OCI-LY3 (cell line): ENCODE results near the gene UBXN2A.

Experiments
- H2AFZ ChIP-seq: fragments of 200-600, 300-600 bp; shearing (Covaris generic); 2 replicates; pipeline ENCODE4 v1.6.0; 2014; ENCODE audit warnings: antibody characterized with exemption, low read depth, low read length
- H3K27ac ChIP-seq: fragments of 200-600, 300-600 bp; sonication (generic); 2 replicates; pipeline ENCODE4 v1.5.1; 2014; ENCODE audit warnings: mild to moderate bottlenecking, low read length, moderate library complexity, mixed read lengths
- H3K27me3 ChIP-seq: fragments of 200-600, 300-600 bp; sonication (generic); 2 replicates; pipeline ENCODE4 v1.6.1; 2014; ENCODE audit warnings: low read depth, low read length, mixed read lengths
- H3K36me3 ChIP-seq: fragments of 200-600, 300-600 bp; sonication (generic); replicated peaks from 2 replicates; pipeline ENCODE3; 2014; ENCODE audit warnings: low read depth, low read length, mixed read lengths
- H3K4me1 ChIP-seq: fragments of 300-600, 200-600 bp; sonication (generic); 2 replicates; pipeline ENCODE4 v1.6.1; 2014; ENCODE audit warnings: low read length, mixed read lengths
- H3K4me2 ChIP-seq: fragments of 200-600, 300-600 bp; sonication (generic); 2 replicates; pipeline ENCODE4 v1.6.1; 2014; ENCODE audit warnings: low read length, mixed read lengths
- H3K4me3 ChIP-seq: fragments of 300-600, 200-600 bp; sonication (generic); 2 replicates; pipeline ENCODE4 v1.5.1; 2014; ENCODE audit warnings: antibody characterized with exemption, mild to moderate bottlenecking, low read length, moderate library complexity
- H3K79me2 ChIP-seq: fragments of 300-600, 200-600 bp; shearing (Covaris generic); 2 replicates; pipeline ENCODE4 v1.6.1; 2014; ENCODE audit warnings: mild to moderate bottlenecking, low read length, mixed read lengths
- H3K9ac ChIP-seq: fragments of 300-600, 200-600 bp; shearing (Covaris generic); 2 replicates; pipeline ENCODE4 v1.6.0; 2014; ENCODE audit warnings: mild to moderate bottlenecking, low read length, moderate library complexity
- H3K9me3 ChIP-seq: fragments of 200-600, 300-600 bp; shearing (Covaris generic); 2 replicates; pipeline ENCODE4 v1.6.1; 2014; ENCODE audit warnings: low read length, mixed read lengths; ENCODE audit not compliant: insufficient read depth
- H4K20me1 ChIP-seq: fragments of 200-600, 300-600 bp; sonication (generic); 2 replicates; pipeline ENCODE4 v1.6.1; 2016; ENCODE audit warnings: low read length, mixed read lengths; ENCODE audit not compliant: insufficient read depth
- CTCF ChIP-seq: fragments of 200-600, 300-600 bp; sonication (generic); IDR thresholded peaks from 2 replicates; pipeline ENCODE4 v1.5.1; 2014; ENCODE audit warnings: antibody characterized with exemption, low read length, low read depth
- EZH2phosphoT487 ChIP-seq: fragments of 200-600 bp; shearing (Covaris generic); IDR thresholded peaks from 2 replicates; pipeline ENCODE4 v1.6.1; 2018; ENCODE audit warnings: antibody characterized with exemption, mixed run types, low read depth

The UBXN2A gene

DNA sequence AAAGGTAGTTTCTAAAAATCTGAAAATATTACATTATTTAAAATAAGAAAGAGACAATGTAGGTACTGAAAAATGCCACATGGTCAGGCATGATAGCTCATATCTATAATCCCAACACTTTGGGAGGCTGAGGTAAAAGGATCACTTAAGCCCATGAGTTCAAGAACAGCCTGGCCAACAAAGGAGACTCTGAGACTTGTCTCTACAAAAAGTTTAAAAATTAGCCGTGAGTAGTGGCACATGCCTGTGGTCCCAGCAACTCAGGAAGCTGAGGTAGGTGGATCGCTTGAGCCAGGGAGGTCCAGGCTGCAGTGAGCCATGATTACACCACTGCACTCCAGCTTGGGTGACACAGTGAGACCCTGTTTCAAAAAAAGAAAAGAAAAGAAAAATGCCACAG, 35.1 kb upstream of the UBXN2A start:
- Histone ChIP-seq H3K27ac (no peak overlapping the region), H3K79me2 (peaks cover 36% of the 10 kb centered on the region), H3K4me1 (no peaks in the 10 kb centered on the region), H3K9me3 (no peaks in the 10 kb centered on the region), H4K20me1 (peaks cover 14% of the 10 kb centered on the region), H3K4me3 (no peak overlapping the region), H3K9ac (no peak overlapping the region), H3K36me3 (no peaks in the 10 kb centered on the region), H2AFZ (no peak overlapping the region), H3K27me3 (no peaks in the 10 kb centered on the region), H3K4me2 (no peak overlapping the region)
- TF ChIP-seq EZH2phosphoT487 (no peak), CTCF (no peak)

DNA sequence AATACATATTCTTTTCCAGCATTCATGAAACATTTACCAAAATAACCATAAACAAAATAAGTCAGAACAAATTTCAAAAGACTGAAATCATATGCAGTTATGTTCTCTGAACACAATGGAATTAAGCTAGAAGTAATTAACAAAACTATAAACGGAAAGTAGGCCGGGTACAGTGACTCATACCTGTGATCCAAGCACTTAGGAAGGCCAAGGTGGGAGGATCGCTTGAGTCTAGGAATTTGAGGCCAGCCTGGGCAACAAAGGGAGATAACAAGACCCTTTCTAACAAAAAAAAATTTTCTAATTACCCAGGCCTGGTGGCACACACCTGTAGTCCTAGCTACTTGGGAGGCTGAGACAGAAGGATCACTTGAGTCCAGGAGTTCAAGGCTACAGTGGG, 28.2 kb upstream of the UBXN2A start:
- TF ChIP-seq CTCF (no peak), EZH2phosphoT487 (no peak)
- Histone ChIP-seq H3K79me2 (peaks cover 39% of the 10 kb centered on the region), H3K36me3 (no peaks in the 10 kb centered on the region)

DNA sequence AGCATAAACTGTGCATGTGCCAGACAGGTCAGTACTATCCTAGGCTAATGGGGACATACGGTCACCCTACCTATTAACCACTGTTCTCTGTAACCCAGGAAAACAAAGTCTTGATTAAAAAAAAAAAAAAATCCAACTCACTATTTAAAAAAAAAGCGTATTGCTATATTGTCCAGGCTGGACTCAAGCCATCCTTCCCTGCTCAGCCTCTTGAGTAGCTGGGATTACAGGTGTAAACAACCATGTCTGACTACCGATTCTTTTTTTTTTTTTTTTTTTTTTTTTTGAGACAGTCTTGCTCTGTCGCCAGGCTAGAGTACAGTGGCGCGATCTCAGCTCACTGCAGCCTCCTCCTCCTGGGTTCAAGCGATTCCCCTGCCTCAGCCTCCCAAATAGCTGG, 24.9 kb upstream of the UBXN2A start:
- H3K9ac ChIP-seq = no peak overlapping the region
- H3K4me1 ChIP-seq = peaks cover 7% of the 10 kb centered on the region; the same call in 1 of the 2 replicates
- peaks cover 36% of the 10 kb centered on the region for H4K20me1 ChIP-seq
- TF ChIP-seq CTCF (no peak), EZH2phosphoT487 (no peak)
- no peaks in the 10 kb centered on the region for H3K9me3 ChIP-seq
- peaks cover 58% of the 10 kb centered on the region for H3K79me2 ChIP-seq
- H3K27me3 ChIP-seq = no peaks in the 10 kb centered on the region
- H3K27ac ChIP-seq = no peak overlapping the region
- H3K36me3 ChIP-seq = no peaks in the 10 kb centered on the region
- no peak overlapping the region for H2AFZ ChIP-seq
- H3K4me3 ChIP-seq = no peak overlapping the region
- no peak overlapping the region for H3K4me2 ChIP-seq

More for the DNA sequence above, 28.2 kb upstream of the UBXN2A start:
- H2AFZ ChIP-seq = no peak overlapping the region
- H4K20me1 ChIP-seq = peaks cover 20% of the 10 kb centered on the region
- H3K9me3 ChIP-seq = no peaks in the 10 kb centered on the region
- H3K27ac ChIP-seq = no peak overlapping the region
- H3K9ac ChIP-seq = no peak overlapping the region
- no peaks in the 10 kb centered on the region for H3K27me3 ChIP-seq
- no peak overlapping the region for H3K4me2 ChIP-seq
- no peak overlapping the region for H3K4me3 ChIP-seq
- H3K4me1 ChIP-seq = peaks cover 6% of the 10 kb centered on the region; the same call in 1 of the 2 replicates

GRCh38 chr2:23916727-23917405, 23.4 kb upstream of the UBXN2A start:
- Histone ChIP-seq H3K27me3 (no peaks in the 10 kb centered on the region), H3K4me2 (no peak overlapping the region), H3K4me3 (no peak overlapping the region), H3K4me1 (peaks cover 7% of the 10 kb centered on the region; the same call in 1 of the 2 replicates), H3K9me3 (no peaks in the 10 kb centered on the region), H2AFZ (no peak overlapping the region), H3K79me2 (peaks cover 64% of the 10 kb centered on the region), H3K9ac (no peak overlapping the region), H3K27ac (no peak overlapping the region), H3K36me3 (no peaks in the 10 kb centered on the region), H4K20me1 (peaks cover 46% of the 10 kb centered on the region)
- TF ChIP-seq EZH2phosphoT487 (no peak), CTCF (no peak)
